Lung (tissue), 12 donors: ENCODE measurements around the gene MICALL1. TPM values are rescaled to one million over a fixed set of nuclear protein-coding genes. Genes with fewer than 3 reads are reported as not detected.

ENCODE experiments used
- ATAC-seq: fragments of 200-7000 bp; cut with Tn5 transposase; one replicate; pipeline ENCODE4 v1.9.1; 2020; ENCODE audit warnings: moderate number of reproducible peaks; ENCODE audit not compliant: insufficient read depth, low FRiP score
- DNase-seq, 3 donors: peaks; one replicate each; pipeline ENCODE4 v3.0.0-alpha.2; 2013 to 2017
- H3K27ac ChIP-seq, 2 donors: one replicate each; pipeline ENCODE4 v1.5.1; 2013; ENCODE audit warnings: mild to moderate bottlenecking in 2 of 2, moderate library complexity in 2 of 2, control low read depth in 1 of 2, inconsistent platforms in 1 of 2, low read depth in 1 of 2, low read length in 1 of 2
- H3K27me3 ChIP-seq, 3 donors: one replicate each; pipeline ENCODE4 v1.5.1; 2013; ENCODE audit warnings: low read length in 2 of 3; ENCODE audit not compliant: control insufficient read depth in 3 of 3, insufficient read depth in 3 of 3
- H3K36me3 ChIP-seq, 4 donors: one replicate each; pipeline ENCODE4 v1.5.1; 2013; ENCODE audit warnings: low read length in 4 of 4, mild to moderate bottlenecking in 1 of 4, moderate library complexity in 1 of 4; ENCODE audit not compliant: control insufficient read depth in 4 of 4, insufficient read depth in 4 of 4
- H3K4me1 ChIP-seq, 5 donors: one replicate each; pipeline ENCODE4 v1.5.1; 2013; ENCODE audit warnings: low read length in 5 of 5, mild to moderate bottlenecking in 2 of 5, moderate library complexity in 1 of 5; ENCODE audit not compliant: control insufficient read depth in 5 of 5, insufficient read depth in 5 of 5
- H3K4me3 ChIP-seq: one replicate; pipeline ENCODE4 v1.5.1; 2013; ENCODE audit warnings: mild to moderate bottlenecking, control low read depth, moderate library complexity
- H3K9ac ChIP-seq, 2 donors: one replicate each; pipeline ENCODE4 v1.5.1; 2013; ENCODE audit warnings: low read length in 2 of 2, control low read depth in 1 of 2; ENCODE audit not compliant: insufficient read depth in 1 of 2
- H3K9me3 ChIP-seq, 4 donors: one replicate each; pipeline ENCODE4 v1.5.1; 2013; ENCODE audit warnings: low read length in 3 of 4, mild to moderate bottlenecking in 1 of 4, moderate library complexity in 1 of 4; ENCODE audit not compliant: control insufficient read depth in 4 of 4, insufficient read depth in 3 of 4
- WGBS, 2 donors: extraction: QIAGEN DNeasy Blood & Tissue Kit; methylation state at CpG; one replicate each; pipeline ENCODE4 v1.1.7; 2013; 5-methylcytosine and 5-hydroxymethylcytosine counted together
- polyA plus RNA-seq, 2 donors: library from polyadenylated mRNA; stranded (reverse); fragments of 200-250 nt; gene quantifications; one replicate each; pipeline ENCODE4 v1.2.1, GENCODE V29; 2013
- total RNA-seq, 2 donors: library from RNA; depleted of rRNA in 1 of 2; stranded (reverse); fragments of >200 nt in 1 of 2; gene quantifications; one replicate each; pipeline ENCODE4 v1.2.1, GENCODE V29; 2014 to 2021
- TF ChIP-seq, protein P1 (sequence below): IDR thresholded peaks from 2 replicates; pipeline ENCODE4 v1.5.1; 2012; ENCODE audit warnings: mild to moderate bottlenecking; ENCODE audit errors: control extremely low read depth, extremely low read depth
- donor health status: control.
- donor health status: control.
- donor health status: Bipolar disorder and iron deficiency.
- donor health status: healthy.
- donor health status: DM: yes; HTN: yes; CAD: no.

MICALL1 gene
- total and polyA plus RNA-seq, 4 donors = 12.9 to 29.1 (median 17.5) TPM

DNA sequence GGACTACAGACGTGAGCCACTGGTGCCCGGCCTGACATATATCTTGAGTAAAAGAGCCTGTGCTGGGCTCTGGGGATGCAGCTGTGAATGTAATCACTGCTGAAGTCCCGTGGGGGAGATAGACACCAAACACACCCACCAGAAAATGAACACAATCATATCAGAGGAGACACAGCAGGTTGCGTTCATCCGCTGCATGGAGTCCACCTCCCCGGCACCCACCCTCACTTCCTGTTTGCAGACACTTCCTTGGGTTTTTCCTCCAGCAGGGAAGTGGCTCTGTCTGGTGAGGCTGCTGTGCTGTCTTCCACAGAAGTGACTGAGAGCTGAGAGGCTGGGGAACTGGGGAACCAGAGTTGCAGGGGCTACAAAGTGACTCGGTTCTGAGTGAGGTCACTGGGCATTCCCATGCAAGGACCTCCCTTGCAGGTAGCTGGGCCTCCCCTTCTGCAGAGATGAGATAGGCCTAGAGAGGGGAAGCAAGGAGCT is 7.2 kb downstream of the MICALL1 start:
- Histone ChIP-seq H3K4me3 (no peak overlapping the region), H3K27me3 (no peaks in the 10 kb centered on the region), H3K9me3 (no peaks in the 10 kb centered on the region), H3K4me1 (peaks cover 0 to 11% (median 2%) of the 10 kb centered on the region in 5 donors), H3K9ac (no peak overlapping the region), H3K27ac (peak overlapping the region in 1 of 2 donors; percentile 42), H3K36me3 (peaks cover 0 to 27% (median 19%) of the 10 kb centered on the region in 4 donors)
- peak in 1 of 3 donors; percentile 38 for DNase-seq
- TF ChIP-seq, protein P1, sequence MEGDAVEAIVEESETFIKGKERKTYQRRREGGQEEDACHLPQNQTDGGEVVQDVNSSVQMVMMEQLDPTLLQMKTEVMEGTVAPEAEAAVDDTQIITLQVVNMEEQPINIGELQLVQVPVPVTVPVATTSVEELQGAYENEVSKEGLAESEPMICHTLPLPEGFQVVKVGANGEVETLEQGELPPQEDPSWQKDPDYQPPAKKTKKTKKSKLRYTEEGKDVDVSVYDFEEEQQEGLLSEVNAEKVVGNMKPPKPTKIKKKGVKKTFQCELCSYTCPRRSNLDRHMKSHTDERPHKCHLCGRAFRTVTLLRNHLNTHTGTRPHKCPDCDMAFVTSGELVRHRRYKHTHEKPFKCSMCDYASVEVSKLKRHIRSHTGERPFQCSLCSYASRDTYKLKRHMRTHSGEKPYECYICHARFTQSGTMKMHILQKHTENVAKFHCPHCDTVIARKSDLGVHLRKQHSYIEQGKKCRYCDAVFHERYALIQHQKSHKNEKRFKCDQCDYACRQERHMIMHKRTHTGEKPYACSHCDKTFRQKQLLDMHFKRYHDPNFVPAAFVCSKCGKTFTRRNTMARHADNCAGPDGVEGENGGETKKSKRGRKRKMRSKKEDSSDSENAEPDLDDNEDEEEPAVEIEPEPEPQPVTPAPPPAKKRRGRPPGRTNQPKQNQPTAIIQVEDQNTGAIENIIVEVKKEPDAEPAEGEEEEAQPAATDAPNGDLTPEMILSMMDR = no peak
- ATAC-seq = no peak
- WGBS, 2 donors = 48 to 68% methylated on average over 7 of the region's 7 CpGs

DNA sequence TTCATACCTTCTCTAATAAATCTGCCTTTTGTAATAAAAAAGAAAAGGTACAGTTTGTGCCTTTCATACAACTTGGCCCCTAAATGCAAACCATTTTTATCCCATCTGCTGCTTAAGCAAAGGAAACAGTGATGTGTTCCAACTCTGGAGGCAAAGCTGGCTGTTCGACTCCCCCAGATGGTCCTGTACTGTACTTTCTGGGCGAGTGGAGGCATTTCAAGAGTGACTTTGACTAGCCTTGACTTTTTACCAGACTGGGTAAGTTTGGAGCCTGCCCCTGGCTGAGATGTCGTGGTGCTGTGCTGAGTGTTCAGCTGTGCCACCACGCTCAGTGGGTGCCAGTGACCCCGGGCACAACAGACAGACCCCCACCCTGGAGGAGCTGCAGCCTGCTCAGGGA is 10.2 kb downstream of the MICALL1 start:
- Histone ChIP-seq H3K4me3 (no peak overlapping the region), H3K27me3 (no peaks in the 10 kb centered on the region), H3K4me1 (peaks cover 0 to 11% (median 0%) of the 10 kb centered on the region in 5 donors), H3K27ac (no peak overlapping the region), H3K36me3 (peaks cover 2 to 39% (median 25%) of the 10 kb centered on the region in 4 donors), H3K9me3 (no peaks in the 10 kb centered on the region), H3K9ac (no peak overlapping the region)
- DNase-seq (no peak), ATAC-seq (no peak)
- WGBS, 2 donors = 91 to 99% methylated on average over 5 of the region's 5 CpGs
- TF ChIP-seq, protein P1 = no peak

DNA sequence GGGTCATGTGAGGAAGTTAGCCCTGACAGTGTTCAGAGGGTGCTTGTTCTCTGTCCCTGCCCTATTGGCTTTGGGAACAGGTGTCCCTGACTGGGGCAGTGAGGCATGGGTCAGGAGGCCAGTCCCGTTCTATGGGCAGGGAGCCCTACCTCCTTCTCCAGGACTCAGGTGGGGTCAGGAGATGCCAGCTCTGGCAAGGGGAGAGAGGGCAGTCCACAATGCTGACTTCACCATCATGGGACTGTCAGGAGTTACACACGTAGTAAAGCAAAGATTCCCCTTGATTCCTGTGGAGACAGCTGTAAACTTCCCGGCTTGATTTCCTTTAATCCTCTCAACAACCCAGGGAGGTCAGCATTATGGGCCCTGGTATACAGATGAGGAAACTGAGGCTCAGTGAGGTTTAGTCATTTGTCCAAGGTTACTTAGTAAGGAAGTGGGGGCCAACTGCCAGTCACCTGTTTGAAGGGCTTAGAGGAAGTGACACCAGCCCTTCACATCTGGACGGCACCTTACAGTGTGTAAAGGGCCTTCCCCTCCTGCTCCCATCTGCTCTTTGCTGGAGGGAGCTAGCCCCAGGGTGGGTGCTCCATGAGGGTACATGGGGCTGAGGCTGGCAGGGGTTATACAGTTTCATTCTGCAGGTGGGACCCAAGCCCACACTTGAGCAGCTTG is 11.9 kb downstream of the MICALL1 start:
- H3K27ac ChIP-seq = no peak overlapping the region
- H3K36me3 ChIP-seq = peaks cover 2 to 44% (median 23%) of the 10 kb centered on the region in 4 donors

More for the DNA sequence above, 11.9 kb downstream of the MICALL1 start:
- H3K9me3 ChIP-seq = no peaks in the 10 kb centered on the region
- DNase-seq = no peak
- H3K27me3 ChIP-seq = no peaks in the 10 kb centered on the region
- TF ChIP-seq, protein P1 = no peak
- no peak overlapping the region for H3K9ac ChIP-seq
- no peak for ATAC-seq
- H3K4me1 ChIP-seq = peaks cover 0 to 7% (median 0%) of the 10 kb centered on the region in 5 donors
- H3K4me3 ChIP-seq = no peak overlapping the region
- 72 to 79% methylated on average over 4 of the region's 4 CpGs for WGBS, 2 donors
